ENCODE data around the gene ACVR1.
A peak's percentile ranks its signal among the peaks of the same experiment; 100 is the strongest.
"Not testable (repeated sequence)": the region's sequence is repeated elsewhere in the genome, so short reads cannot be mapped to it uniquely, and the experiment has no call there.

Gene ACVR1

GRCh38 chr2:157827377-157827776, 48.8 kb downstream of the ACVR1 start:
- no peak for DNase-seq (ENCODE audit: low read depth)
- no peak overlapping the region for H3K4me3 ChIP-seq (ENCODE audit: low read depth, low read length)

DNA sequence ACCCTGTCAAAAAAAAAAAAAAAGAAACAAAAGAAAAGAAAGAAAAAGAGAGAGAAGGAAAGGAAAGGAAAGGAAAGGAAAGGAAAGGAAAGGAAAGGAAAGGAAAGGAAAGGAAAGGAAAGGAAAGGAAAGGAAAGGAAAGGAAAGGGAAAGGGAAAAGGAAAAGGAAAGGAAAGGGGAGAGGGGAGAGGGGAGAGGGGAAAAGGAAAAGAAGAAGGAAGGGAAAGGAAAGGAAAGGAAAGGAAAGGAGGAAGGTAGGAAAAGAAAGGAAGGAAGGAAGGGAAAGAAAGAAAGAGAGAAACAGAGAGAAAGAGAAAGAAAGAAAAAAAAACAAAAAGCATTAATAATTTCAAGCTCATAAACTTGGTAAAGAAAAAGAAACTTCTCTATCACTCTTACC, 49.5 kb downstream of the ACVR1 start:
- not testable (repeated sequence) for H3K4me3 ChIP-seq (ENCODE audit: low read depth, low read length); DNase-seq (ENCODE audit: low read depth)

More at GRCh38 chr2:157827377-157827776, 48.8 kb downstream of the ACVR1 start:
- TF ChIP-seq CTCF (conservative IDR thresholded peaks at IDR 0.05; ENCODE audit: low read depth, low read length): no peak

- TF ChIP-seq CTCF (conservative IDR thresholded peaks at IDR 0.05; ENCODE audit: low read depth, low read length): no peak
- H3K4me3 ChIP-seq (ENCODE audit: low read depth, low read length): no peak overlapping the region
- DNase-seq (ENCODE audit: low read depth): peak; percentile 64
Observed at GRCh38 chr2:157825885-157826284, 50.2 kb downstream of the ACVR1 start.

- H3K4me3 ChIP-seq (ENCODE audit: low read depth, low read length): no peak overlapping the region
- peak; percentile 62 for DNase-seq (ENCODE audit: low read depth)
- TF ChIP-seq CTCF (conservative IDR thresholded peaks at IDR 0.05; ENCODE audit: low read depth, low read length): no peak
Observed at GRCh38 chr2:157822993-157823392, 53.1 kb downstream of the ACVR1 start.

GRCh38 chr2:157822533-157822932, 53.6 kb downstream of the ACVR1 start:
- no peak for DNase-seq (ENCODE audit: low read depth)
- H3K4me3 ChIP-seq (ENCODE audit: low read depth, low read length): no peak overlapping the region
- TF ChIP-seq CTCF (conservative IDR thresholded peaks at IDR 0.05; ENCODE audit: low read depth, low read length): no peak

GRCh38 chr2:157821519-157822131, 54.5 kb downstream of the ACVR1 start:
- H3K4me3 ChIP-seq (ENCODE audit: low read depth, low read length): no peak overlapping the region
- DNase-seq (ENCODE audit: low read depth): peak; percentile 28
- no peak for TF ChIP-seq CTCF (conservative IDR thresholded peaks at IDR 0.05; ENCODE audit: low read depth, low read length)

- TF ChIP-seq CTCF (conservative IDR thresholded peaks at IDR 0.05; ENCODE audit: low read depth, low read length): no peak
- DNase-seq (ENCODE audit: low read depth): no peak
- no peak overlapping the region for H3K4me3 ChIP-seq (ENCODE audit: low read depth, low read length)
Observed at GRCh38 chr2:157820193-157820592, 55.9 kb downstream of the ACVR1 start.
